CD4-positive, alpha-beta T cell treated with Interleukin-17A for 4 hours (primary cell): Measurements from ENCODE around the gene TEX35.
"Not testable (repeated sequence)": the region's sequence is repeated elsewhere in the genome, so short reads cannot be mapped to it uniquely, and the experiment has no call there.

ENCODE experiments used
- DNase-seq: peaks from one replicate; pipeline ENCODE4 v3.0.0-alpha.2; 2020; ENCODE audit warnings: mixed read lengths

Gene TEX35

DNA sequence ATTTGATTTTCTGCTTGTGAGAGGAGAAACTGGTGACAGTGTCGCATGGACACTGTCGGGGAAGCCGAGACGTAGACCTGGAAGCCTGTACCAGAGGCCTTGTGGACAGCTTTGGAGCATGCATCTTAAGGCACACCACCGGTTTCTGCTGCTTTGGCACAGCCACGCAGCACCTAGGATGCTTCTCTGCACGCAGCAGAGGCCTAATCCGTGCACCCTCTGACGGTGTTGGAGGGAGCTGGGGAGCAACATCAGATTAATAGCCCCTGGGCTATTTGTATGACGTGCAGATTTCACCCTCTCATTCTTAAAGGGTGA lies 30.3 kb downstream of the TEX35 start:
- DNase-seq: no peak

DNA sequence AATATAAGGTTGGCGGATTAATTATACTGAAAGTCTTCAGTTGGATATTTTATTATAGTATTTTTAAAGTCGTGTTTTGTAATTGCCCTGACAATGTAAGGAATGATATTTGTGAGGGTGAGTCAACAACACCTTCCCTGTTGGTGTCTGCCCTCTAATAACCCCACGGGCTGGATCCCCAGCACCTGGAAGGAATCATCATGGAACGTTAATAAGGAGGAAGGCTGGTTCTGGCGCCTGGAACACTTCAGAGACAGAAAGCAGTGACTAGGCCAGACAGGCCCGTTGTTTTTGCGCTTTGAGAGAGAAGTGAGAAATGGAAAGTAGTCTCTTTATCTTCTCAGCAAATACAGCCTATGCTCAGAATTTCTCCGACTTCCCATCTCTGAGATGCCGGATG lies 31.6 kb downstream of the TEX35 start:
- no peak for DNase-seq

DNA sequence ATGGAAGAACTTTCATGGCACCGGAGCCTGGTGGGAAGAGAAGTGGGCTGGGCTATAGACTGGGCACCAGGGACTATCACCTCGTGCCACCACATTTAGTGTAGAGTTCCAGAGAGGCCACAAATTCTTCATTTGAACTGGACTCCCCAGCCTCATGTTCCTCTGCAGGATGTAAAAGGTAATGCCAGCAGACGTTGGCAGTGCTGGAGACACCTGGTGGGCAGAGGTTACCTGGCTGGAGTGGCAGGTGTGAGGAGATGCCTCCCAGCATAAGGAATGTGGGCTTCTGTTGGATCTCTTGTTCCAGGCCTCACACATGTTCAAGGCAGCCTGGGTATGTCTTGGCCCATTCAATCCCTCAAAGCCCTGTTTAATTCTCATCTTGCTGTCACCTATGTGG lies 35.2 kb downstream of the TEX35 start:
- DNase-seq: no peak

DNA sequence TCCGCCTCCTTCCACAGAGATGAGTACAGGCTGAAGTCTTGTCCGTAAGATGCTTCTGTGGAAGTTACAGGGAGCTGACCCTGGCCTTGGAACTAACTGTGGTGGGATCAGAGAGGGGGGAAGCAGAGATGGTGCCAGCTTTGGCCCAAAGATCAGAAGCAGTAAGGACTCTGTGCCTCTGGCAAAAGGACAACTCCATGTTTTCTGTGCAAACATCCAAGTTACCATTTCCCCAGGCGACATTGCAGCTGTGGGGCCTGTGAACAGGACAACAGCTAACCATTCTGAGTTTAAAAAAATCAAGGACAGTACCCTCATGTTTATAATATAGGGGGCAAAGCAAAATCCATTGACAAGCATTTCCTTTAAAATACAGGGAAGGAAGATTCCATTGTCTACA lies 38.4 kb downstream of the TEX35 start:
- DNase-seq: no peak

DNA sequence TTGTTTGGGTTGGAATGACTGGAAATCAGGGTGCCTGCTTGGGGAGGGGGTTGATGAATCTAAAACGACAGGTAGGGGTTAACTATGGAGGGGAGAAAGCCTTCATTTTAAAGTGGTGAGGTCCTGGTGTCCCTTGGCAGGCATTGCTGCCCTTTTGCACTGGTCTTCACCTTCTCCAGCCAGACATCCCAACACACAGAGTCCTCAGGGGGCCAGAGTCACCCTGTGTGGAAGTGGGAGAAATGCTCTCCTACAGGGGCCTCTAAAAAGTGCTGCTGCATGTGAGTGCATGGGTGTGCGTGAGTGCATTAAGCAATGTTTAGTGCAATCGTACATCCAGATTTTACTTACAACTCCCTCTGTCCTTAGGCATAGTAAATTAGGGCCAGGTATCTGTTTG lies 39.0 kb downstream of the TEX35 start:
- no peak for DNase-seq

DNA sequence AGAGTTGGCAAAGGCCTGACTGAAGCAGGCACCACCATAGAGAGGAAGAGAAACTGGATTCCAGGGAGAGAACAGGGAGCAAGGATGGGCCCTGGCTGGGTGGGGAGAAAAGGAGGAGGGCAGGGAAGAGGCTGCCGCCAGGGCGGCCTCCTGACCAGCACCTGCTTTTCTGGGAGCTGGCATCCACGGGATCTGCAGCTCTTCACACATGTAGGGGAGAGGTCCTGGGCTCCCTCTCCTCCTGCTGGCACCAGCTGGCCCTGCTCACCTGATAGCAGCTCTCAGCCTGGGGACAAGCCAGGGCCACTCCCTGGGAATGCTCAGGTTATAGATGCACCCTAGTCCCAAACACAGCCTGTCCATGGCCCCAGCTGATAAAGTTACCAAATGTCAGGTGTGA lies 39.9 kb downstream of the TEX35 start:
- no peak for DNase-seq

DNA sequence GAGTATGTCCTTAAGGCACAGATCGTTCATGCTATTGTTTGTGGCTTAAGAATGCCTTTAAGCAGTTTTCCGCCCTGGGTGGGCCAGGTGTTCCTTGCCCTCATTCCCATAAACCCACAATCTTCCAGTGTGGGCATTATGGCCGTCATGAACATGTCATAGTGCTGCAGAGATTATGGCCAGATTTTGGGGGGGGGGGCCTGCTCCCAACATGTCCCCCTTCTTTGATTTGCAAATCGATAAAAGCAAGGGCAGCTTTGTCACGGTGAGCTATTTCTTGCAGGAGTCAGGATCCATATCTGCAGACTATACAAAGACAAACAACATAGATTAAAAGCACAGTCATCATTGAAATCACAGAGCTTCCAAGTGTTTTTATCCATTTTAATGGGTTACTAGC lies 41.4 kb downstream of the TEX35 start:
- not testable (repeated sequence) for DNase-seq

DNA sequence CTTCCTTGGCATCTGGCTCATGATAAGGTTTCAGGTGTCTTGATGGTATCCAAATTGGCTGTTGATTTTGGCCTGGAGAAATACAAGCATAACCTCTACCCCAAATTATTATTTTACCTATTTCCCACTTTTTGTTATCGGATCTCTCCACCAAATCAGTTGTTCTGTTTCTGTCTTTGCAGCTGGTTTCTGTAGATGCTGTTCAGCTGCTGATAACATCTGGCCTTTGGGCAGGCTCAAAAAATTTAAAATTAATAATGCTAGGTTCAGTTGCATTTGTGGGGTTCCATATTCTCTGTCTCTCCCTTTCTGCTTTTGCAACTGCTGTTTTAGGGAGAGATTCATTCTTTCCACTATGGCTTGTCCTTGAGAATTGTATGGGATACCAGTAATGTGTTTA lies 42.7 kb downstream of the TEX35 start:
- DNase-seq: not testable (repeated sequence)

DNA sequence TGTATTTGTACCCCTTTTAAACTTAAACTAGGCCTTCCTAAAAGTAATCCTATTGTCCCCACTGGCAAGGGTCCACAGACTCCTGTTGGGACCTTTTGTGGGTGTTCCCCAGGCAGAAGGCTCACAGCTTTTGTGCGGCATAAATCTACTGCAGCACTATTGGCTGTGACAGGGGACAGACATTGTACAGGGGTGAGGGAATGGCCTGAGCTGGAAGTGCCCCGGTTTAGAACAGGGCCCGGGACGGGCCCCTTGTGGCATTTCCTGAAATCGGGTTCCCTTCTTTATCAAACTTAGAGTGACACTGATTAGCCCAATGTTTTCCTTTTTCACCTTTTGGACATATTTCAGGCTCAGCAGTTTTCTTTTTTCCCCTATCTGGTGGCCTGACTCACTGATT lies 45.9 kb downstream of the TEX35 start:
- not testable (repeated sequence) for DNase-seq

DNA sequence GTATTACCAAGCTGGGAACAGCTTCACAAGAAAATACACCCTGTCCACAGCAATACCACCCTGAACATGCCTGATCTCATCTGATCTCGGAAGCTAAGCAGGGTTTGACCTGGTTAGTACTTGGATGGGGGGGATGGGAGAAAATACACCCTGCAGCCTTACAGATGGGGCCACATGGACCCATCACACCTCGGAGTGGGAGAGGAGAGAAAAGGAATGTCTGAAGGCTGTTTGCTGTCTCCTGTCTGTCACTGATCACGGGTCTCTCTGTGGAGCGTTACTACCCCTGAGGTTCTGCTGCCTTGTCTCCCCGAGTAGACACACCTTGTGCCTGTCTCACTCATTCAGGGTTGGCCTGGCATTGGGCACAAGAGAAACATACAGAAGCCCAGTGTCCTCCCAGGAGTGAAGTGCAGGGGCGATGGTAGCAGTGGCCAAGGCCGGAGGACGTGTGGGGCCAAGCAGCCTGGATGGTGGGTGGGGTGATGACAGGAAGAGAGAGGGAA lies 48.0 kb downstream of the TEX35 start:
- no peak for DNase-seq

DNA sequence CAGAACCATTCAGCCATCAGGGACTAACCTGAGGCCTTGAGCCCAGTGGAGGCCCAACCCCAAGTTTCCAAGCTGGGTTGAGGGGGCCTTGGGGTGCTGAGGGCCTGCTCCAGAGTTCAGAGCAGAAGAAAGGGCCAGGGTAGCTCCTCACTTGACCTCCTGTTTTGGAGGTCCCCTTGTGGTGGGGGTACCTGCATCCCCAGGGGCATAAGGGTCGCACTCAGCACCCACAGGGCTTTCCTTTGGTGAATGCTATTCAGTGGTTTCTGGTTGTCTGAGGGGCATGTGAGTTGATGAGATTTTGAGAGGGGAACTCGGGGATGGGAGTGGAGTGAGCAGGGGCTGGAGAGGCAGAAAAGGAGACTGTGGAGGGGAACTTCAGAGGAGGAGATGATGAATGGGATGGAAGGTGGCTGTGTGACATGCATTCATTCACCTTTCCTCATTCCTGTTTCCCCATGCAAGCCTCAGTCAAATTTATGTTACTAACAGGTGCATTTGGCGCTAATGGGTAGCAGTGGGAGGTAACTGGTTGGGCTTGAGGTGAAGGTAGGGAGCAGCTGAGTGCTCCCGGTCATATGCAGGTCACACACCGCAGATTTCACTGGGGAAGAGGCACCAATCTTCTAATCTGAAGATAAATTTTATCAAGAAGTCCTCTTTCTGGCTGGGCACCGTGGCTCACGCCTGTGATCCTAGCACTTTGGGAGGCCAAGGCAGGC lies 50.4 kb downstream of the TEX35 start:
- no peak for DNase-seq

DNA sequence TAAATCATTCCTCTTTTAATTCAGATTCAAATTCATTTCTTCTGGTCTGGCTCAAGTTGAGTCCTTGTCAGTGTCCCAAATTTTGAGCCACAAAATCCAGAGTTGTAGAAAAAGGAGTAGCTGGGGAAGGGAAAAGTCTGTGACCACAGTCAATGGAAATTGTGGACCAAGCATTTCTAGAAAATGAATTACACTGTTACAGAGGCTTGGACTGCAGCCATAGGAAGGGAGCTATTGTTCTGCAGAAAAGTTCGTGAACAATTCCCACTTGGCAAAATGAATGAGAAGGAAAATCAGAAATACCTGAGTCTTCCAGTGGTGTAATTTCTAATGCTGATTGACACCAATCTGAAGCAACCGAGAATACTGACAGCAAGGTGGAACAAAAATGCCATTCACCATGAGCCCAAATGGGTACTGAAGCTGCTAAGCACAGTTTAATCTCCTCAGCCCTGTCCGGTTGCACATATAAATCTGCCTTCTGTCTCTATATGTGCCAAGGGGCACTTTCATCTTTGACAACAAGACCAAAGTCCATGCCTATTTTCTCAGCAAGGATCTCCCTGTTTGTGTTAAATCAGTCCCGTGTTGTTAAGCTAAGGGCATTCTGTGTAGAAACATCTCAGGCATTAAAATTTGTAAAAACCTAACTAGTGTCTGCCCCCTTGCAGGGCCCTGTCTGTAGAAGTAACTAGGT lies 51.3 kb downstream of the TEX35 start:
- DNase-seq: no peak

DNA sequence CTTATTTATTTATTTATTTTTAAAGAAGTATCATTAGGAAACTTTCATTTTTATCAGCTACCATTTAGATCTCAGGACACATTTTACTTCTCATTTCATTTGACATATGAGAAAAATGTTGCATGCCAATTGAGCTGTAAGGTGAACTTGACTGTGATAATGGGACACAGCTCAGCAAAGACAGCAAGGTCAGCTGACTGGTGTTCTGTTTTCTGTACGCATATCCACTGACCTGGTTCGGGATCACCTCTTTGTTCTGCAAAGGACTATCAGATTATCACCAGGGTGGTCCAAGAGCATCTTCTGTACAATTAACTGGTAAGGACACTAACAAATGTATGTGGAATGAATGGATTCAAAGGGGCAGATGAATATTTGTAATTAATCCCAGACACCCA lies 51.9 kb downstream of the TEX35 start:
- no peak for DNase-seq

DNA sequence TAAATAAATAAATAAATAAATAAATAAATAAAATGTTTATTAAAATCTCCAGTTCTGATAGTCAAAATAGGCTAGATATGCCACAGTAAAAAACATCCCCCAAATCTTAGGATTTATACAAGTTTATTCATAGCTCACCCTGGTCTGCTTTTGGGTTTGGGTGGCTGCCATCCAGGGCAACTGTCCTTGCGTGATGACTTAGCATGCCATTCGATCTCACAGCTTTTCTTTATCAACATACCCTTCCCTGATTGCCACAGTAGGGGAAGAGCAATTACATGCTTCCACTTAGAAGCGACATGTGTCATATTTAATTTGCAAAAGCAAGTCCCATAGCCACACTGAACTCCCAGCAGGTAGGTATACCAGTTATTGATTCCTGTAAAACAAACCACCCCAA lies 52.7 kb downstream of the TEX35 start:
- DNase-seq: no peak

DNA sequence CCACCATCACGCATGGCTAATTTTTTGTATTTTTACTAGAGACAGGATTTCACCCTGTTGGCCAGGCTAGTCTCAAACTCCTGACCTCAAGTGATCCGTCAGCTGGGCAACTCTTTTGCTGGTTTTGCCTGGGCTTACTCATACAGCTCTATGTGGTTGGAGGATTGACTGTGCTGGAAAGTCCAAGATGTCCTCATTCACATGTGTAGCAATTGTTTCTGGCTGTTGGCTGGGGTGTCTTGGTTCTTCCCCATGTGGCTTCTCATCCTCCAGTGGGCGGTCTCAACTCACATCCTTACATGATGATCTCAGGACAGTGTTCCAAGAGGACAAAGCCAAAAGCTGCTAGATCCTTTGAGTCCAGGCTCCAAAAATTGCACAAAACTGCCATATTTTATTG lies 53.3 kb downstream of the TEX35 start:
- DNase-seq: no peak

DNA sequence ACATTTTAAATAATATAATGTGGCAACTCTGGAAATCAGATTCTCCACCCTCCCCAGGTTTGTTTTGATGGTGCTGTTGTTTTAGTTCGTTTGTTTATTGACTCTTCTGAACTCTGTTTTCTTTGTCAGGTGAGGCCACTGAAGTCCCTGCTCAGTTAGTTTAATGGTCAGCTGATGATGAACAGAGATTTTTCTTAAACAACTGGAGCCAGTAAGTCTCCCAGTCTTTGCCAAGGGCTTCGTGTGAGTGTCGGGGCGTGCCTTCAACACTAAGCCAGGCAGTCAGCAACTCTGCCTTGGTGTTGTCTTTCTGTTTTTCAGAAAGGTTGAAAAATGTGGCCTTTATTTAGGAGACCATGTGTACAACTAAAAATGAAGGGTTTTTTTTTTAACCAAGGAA lies 58.9 kb downstream of the TEX35 start:
- DNase-seq: no peak
